Inferior parietal cortex (tissue), 1 donor: ENCODE results near the gene SLC25A34.
"Not testable (repeated sequence)": the region's sequence is repeated elsewhere in the genome, so short reads cannot be mapped to it uniquely, and the experiment has no call there.

ENCODE experiments used
- DNase-seq: peaks from one replicate; pipeline ENCODE4 v3.0.0-alpha.2; 2016; ENCODE audit errors: extremely low spot score

Gene SLC25A34

GRCh38 chr1:15736038-15736891 lies at the start of gene SLC25A34:
TSS of gene SLC25A34 (plus strand) at chr1:15736258. CDS start at chr1:15736486, 228 bp downstream.
- DNase-seq = no peak

- DNase-seq = no peak
These were observed 48.6 kb upstream of the SLC25A34 start for GRCh38 chr1:15687446-15687845.

- no peak for DNase-seq
These were observed 45.7 kb upstream of the SLC25A34 start for GRCh38 chr1:15690317-15690716.

GRCh38 chr1:15691434-15692032 lies 44.5 kb upstream of the SLC25A34 start:
- no peak for DNase-seq

GRCh38 chr1:15692121-15692682 lies 43.9 kb upstream of the SLC25A34 start:
- DNase-seq = no peak

GRCh38 chr1:15693371-15693770 lies 42.7 kb upstream of the SLC25A34 start:
- no peak for DNase-seq

- peak; percentile 47 for DNase-seq
These were observed 39.0 kb upstream of the SLC25A34 start for GRCh38 chr1:15696956-15697521.

GRCh38 chr1:15698201-15698600 lies 37.9 kb upstream of the SLC25A34 start:
- DNase-seq = no peak

GRCh38 chr1:15699321-15699720 lies 36.7 kb upstream of the SLC25A34 start:
- not testable (repeated sequence) for DNase-seq

GRCh38 chr1:15700508-15700907 lies 35.5 kb upstream of the SLC25A34 start:
- DNase-seq = no peak

- no peak for DNase-seq
These were observed 34.3 kb upstream of the SLC25A34 start for GRCh38 chr1:15701784-15702183.

- DNase-seq = no peak
These were observed 33.1 kb upstream of the SLC25A34 start for GRCh38 chr1:15702722-15703550.

- DNase-seq = peak; percentile 76
These were observed 32.5 kb upstream of the SLC25A34 start for GRCh38 chr1:15703562-15703961.

GRCh38 chr1:15704526-15705183 lies 31.4 kb upstream of the SLC25A34 start:
- DNase-seq = no peak

- no peak for DNase-seq
These were observed 30.9 kb upstream of the SLC25A34 start for GRCh38 chr1:15705184-15705566.

- no peak for DNase-seq
These were observed 29.3 kb upstream of the SLC25A34 start for GRCh38 chr1:15706751-15707150.

GRCh38 chr1:15707239-15707925 lies 28.7 kb upstream of the SLC25A34 start:
- DNase-seq = no peak

- DNase-seq = no peak
These were observed 27.4 kb upstream of the SLC25A34 start for GRCh38 chr1:15708486-15709137.

- no peak for DNase-seq
These were observed 26.8 kb upstream of the SLC25A34 start for GRCh38 chr1:15709226-15709625.

GRCh38 chr1:15712168-15712567 lies 23.9 kb upstream of the SLC25A34 start:
- no peak for DNase-seq
